ENCODE data around the gene GOSR1.
"Not testable (repeated sequence)": the region's sequence is repeated elsewhere in the genome, so short reads cannot be mapped to it uniquely, and the experiment has no call there.

GOSR1 gene

DNA sequence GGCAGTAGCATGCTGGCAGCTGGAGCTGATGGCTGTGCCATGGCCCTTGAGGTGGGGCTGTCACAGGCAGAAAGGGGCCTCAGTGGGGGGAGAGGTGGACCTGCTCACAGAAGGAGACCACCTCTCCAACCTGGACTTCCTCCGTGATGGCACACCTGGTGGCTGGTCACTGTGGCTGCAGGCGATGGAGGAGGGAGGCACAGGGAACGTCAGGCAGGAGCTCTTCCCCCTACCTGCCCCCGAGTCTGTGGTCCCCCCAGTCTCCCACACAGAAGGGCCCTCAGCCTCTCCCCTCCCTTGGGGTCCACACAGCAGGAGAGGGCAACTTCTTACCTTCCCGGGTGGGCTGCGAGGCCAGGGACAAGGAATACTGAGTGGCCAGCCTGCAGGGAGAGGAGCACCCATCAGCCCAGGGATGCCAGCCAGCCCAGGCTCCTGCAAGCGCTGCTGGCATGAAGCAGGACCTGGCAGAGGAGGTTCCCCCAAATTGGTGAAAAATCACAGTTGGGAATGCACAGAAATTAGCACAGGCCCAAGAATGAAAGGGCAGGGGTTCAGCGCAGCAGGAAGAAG lies 96.5 kb downstream of the GOSR1 start:
- Histone ChIP-seq H3K9ac (ENCODE audit: low read length) (no peak overlapping the region), H4K20me1 (ENCODE audit: low read depth, low read length) (no peaks in the 10 kb centered on the region), H3K27me3 (ENCODE audit: low read length) (no peaks in the 10 kb centered on the region), H3K4me2 (ENCODE audit: low read depth, low read length, poor library complexity, severe bottlenecking) (no peak overlapping the region), H3K79me2 (ENCODE audit: insufficient read depth, low read length) (no peaks in the 10 kb centered on the region), H3K9me3 (ENCODE audit: insufficient read depth, low read length) (no peaks in the 10 kb centered on the region), H3K9me2 (replicated peaks; ENCODE audit: insufficient read depth, low read length) (no peaks in the 10 kb centered on the region), H3K36me3 (ENCODE audit: low read length) (no peaks in the 10 kb centered on the region), H3F3A (ENCODE audit: insufficient read depth) (no peaks in the 10 kb centered on the region), H3K27ac (ENCODE audit: low read depth, low read length) (no peak overlapping the region), H2AFZ (ENCODE audit: low read depth, low read length, severe bottlenecking) (no peak overlapping the region), H3K4me3 (ENCODE audit: insufficient read depth, low read length, poor library complexity, severe bottlenecking) (no peak overlapping the region)
- no peak for TF ChIP-seq EZH2phosphoT487 (conservative IDR thresholded peaks at IDR 0.05; ENCODE audit: low read length)
- TF ChIP-seq, protein P1, sequence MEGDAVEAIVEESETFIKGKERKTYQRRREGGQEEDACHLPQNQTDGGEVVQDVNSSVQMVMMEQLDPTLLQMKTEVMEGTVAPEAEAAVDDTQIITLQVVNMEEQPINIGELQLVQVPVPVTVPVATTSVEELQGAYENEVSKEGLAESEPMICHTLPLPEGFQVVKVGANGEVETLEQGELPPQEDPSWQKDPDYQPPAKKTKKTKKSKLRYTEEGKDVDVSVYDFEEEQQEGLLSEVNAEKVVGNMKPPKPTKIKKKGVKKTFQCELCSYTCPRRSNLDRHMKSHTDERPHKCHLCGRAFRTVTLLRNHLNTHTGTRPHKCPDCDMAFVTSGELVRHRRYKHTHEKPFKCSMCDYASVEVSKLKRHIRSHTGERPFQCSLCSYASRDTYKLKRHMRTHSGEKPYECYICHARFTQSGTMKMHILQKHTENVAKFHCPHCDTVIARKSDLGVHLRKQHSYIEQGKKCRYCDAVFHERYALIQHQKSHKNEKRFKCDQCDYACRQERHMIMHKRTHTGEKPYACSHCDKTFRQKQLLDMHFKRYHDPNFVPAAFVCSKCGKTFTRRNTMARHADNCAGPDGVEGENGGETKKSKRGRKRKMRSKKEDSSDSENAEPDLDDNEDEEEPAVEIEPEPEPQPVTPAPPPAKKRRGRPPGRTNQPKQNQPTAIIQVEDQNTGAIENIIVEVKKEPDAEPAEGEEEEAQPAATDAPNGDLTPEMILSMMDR (IDR thresholded peaks at IDR 0.05; ENCODE audit: insufficient read depth, low read length, poor library complexity, severe bottlenecking) = no peak

DNA sequence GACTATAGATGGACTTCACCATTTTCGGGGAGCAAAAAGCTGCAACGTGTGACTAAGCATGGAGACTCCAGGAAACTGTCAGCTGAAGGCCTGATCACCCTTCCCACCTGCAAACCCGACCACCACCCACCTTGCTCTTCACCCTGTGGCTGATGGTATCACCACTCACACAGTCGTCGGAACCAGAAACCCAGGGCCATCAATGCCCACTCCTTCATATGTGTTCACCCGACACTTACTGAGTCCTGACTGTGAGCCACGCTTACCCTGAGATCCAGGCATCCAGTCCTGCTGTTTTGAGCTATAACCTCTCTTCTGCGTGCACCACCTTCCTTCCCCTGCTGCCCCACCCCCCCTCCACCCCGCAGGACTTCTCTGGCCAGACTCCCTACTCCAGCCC lies 97.1 kb downstream of the GOSR1 start:
- H3F3A ChIP-seq (ENCODE audit: insufficient read depth); H3K36me3 ChIP-seq (ENCODE audit: low read length); H3K4me2 ChIP-seq (ENCODE audit: low read depth, low read length, poor library complexity, severe bottlenecking); H3K9me3 ChIP-seq (ENCODE audit: insufficient read depth, low read length); H3K27me3 ChIP-seq (ENCODE audit: low read length); H2AFZ ChIP-seq (ENCODE audit: low read depth, low read length, severe bottlenecking); H4K20me1 ChIP-seq (ENCODE audit: low read depth, low read length); H3K4me3 ChIP-seq (ENCODE audit: insufficient read depth, low read length, poor library complexity, severe bottlenecking); H3K9me2 ChIP-seq (replicated peaks; ENCODE audit: insufficient read depth, low read length); H3K9ac ChIP-seq (ENCODE audit: low read length); H3K27ac ChIP-seq (ENCODE audit: low read depth, low read length); H3K79me2 ChIP-seq (ENCODE audit: insufficient read depth, low read length): not testable (repeated sequence)

DNA sequence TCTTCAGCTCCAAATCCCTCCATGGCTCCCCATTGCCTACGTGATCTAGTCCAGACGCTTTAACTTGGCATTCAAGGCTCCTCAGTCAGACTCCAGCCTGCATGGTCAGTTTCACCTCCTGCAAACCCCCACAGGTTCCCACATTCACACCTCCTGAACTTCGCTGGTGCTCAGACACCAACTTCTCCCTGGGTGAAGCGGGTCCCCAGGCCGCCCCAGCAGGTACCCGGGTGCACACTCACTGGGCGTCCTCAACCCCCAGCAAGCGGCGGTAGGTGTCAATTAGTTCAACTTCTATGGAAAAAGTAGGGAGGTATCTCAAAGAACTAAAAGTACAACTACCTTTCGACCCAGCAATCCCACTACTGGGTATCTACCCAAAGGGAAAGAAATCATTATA lies 97.6 kb downstream of the GOSR1 start:
- not testable (repeated sequence) for H3K9ac ChIP-seq (ENCODE audit: low read length); H3K79me2 ChIP-seq (ENCODE audit: insufficient read depth, low read length)

DNA sequence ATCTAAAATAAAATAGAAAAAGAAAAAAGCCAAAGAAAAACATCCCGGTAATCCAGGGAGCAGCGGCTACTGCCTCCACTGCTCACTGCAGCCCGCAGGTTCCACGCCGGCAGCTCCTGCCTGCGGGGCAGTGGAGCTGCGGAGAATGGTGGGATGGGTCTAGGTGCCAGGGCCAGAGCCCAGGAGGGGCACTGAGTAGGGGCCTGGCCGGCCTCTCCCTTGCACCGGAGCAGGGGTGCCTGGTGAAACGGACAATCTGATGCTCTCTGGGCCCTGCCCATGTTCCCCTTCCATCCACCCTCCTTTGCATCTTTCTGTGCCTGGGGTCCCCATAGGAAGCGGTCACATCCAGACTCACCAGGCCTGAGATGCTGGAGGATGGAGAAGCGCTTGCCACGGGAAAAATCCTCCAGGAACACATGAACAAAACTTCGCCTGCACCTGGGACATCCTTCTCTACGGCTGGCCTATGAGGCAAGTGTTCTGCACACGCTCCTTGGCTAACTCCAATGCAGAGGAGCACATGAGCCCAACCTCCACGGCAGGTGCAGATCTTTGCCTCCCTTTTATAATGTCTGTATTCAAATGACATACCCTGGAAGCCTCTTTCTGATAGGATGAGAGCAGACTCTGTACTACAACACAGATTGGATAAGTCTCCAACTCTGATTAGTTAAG lies 98.6 kb downstream of the GOSR1 start:
- H3K36me3 ChIP-seq (ENCODE audit: low read length); H3K27ac ChIP-seq (ENCODE audit: low read depth, low read length); H3K27me3 ChIP-seq (ENCODE audit: low read length); H4K20me1 ChIP-seq (ENCODE audit: low read depth, low read length); H3K79me2 ChIP-seq (ENCODE audit: insufficient read depth, low read length); H2AFZ ChIP-seq (ENCODE audit: low read depth, low read length, severe bottlenecking); H3K9me2 ChIP-seq (replicated peaks; ENCODE audit: insufficient read depth, low read length); H3K4me3 ChIP-seq (ENCODE audit: insufficient read depth, low read length, poor library complexity, severe bottlenecking); H3K4me2 ChIP-seq (ENCODE audit: low read depth, low read length, poor library complexity, severe bottlenecking); H3K9me3 ChIP-seq (ENCODE audit: insufficient read depth, low read length); H3F3A ChIP-seq (ENCODE audit: insufficient read depth); H3K9ac ChIP-seq (ENCODE audit: low read length): not testable (repeated sequence)

More for the DNA sequence above, 97.6 kb downstream of the GOSR1 start:
- H4K20me1 ChIP-seq (ENCODE audit: low read depth, low read length); H3K4me2 ChIP-seq (ENCODE audit: low read depth, low read length, poor library complexity, severe bottlenecking); H3K36me3 ChIP-seq (ENCODE audit: low read length); H3F3A ChIP-seq (ENCODE audit: insufficient read depth); H3K27ac ChIP-seq (ENCODE audit: low read depth, low read length); H3K9me3 ChIP-seq (ENCODE audit: insufficient read depth, low read length); H3K9me2 ChIP-seq (replicated peaks; ENCODE audit: insufficient read depth, low read length); H3K27me3 ChIP-seq (ENCODE audit: low read length); H2AFZ ChIP-seq (ENCODE audit: low read depth, low read length, severe bottlenecking); H3K4me3 ChIP-seq (ENCODE audit: insufficient read depth, low read length, poor library complexity, severe bottlenecking): not testable (repeated sequence)

DNA sequence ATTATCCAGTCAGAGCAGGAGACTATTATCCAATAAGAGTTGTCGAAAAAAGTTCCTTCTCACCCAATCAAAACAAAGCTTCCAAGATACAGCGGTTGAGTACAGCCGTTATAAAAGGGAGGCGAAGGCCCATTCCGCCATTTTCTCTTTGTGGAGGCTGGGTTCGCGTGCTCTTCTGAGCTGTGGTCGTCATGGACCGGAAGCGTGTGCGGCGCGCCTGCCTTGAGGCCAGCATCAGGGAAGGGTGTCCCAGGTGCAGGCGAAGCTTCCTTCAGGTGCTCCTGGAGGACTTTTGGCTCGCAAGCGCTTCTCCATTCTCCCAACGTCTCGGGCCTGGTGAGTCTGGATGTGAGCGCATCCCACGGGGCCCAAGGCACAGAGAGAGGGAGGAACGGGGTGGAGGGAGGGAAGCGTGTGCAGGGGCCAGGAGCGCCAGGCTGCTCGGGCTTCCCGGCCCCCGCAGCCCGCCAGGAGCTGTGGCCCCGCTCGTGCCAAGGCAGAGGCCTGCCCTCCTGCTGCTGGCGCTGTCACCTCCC lies 99.2 kb downstream of the GOSR1 start:
- TF ChIP-seq, protein P1 (IDR thresholded peaks at IDR 0.05; ENCODE audit: insufficient read depth, low read length, poor library complexity, severe bottlenecking) = no peak
- TF ChIP-seq EZH2phosphoT487 (conservative IDR thresholded peaks at IDR 0.05; ENCODE audit: low read length) = no peak

More for the DNA sequence above, 99.2 kb downstream of the GOSR1 start:
- H3K36me3 ChIP-seq (ENCODE audit: low read length) = no peaks in the 10 kb centered on the region
- no peaks in the 10 kb centered on the region for H3K9me3 ChIP-seq (ENCODE audit: insufficient read depth, low read length)
- no peak overlapping the region for H2AFZ ChIP-seq (ENCODE audit: low read depth, low read length, severe bottlenecking)
- no peaks in the 10 kb centered on the region for H3K27me3 ChIP-seq (ENCODE audit: low read length)
- no peaks in the 10 kb centered on the region for H3K9me2 ChIP-seq (replicated peaks; ENCODE audit: insufficient read depth, low read length)
- no peak overlapping the region for H3K27ac ChIP-seq (ENCODE audit: low read depth, low read length)
- no peak overlapping the region for H3K4me2 ChIP-seq (ENCODE audit: low read depth, low read length, poor library complexity, severe bottlenecking)
- H4K20me1 ChIP-seq (ENCODE audit: low read depth, low read length) = no peaks in the 10 kb centered on the region
- H3K79me2 ChIP-seq (ENCODE audit: insufficient read depth, low read length) = no peaks in the 10 kb centered on the region
- H3K4me3 ChIP-seq (ENCODE audit: insufficient read depth, low read length, poor library complexity, severe bottlenecking) = no peak overlapping the region
- no peak overlapping the region for H3K9ac ChIP-seq (ENCODE audit: low read length)
- no peaks in the 10 kb centered on the region for H3F3A ChIP-seq (ENCODE audit: insufficient read depth)
